GM18511 (cell line): ENCODE measurements around the gene KCNIP4.

Source experiments
- ATAC-seq: cut with Tn5 transposase; IDR thresholded peaks from one replicate; pipeline ENCODE4 v1.9.1; 2021; ENCODE audit warnings: mild to moderate bottlenecking, moderate library complexity; ENCODE audit not compliant: unreplicated experiment

KCNIP4 gene

GRCh38 chr4:21002976-21003375 is 945.6 kb downstream of the KCNIP4 start:
- ATAC-seq = no peak

GRCh38 chr4:21002286-21002685 is 946.3 kb downstream of the KCNIP4 start:
- ATAC-seq = no peak

GRCh38 chr4:21001490-21001889 is 947.1 kb downstream of the KCNIP4 start:
- no peak for ATAC-seq

DNA sequence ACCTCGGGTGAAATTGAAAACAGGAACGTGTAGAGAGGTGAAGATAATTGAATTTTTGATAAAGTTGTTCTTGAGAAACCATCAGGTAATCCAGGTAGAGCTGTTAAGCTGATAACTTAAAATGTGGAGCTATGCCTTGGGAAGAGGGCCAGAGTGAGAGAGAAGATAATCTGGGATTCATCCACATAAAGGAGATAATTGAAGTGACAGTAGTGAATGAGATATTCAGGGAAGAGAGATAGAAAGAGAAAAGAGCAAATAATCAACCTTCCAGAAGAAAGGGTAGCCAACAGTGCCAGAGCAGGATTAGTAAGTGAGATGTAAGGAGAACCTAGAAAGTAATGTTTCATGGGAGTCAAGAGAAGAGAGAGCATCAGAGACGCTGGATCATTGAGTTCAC is 950.7 kb downstream of the KCNIP4 start:
- ATAC-seq = no peak

- ATAC-seq = no peak
Measured at GRCh38 chr4:20995610-20996009, 953.0 kb downstream of the KCNIP4 start.

DNA sequence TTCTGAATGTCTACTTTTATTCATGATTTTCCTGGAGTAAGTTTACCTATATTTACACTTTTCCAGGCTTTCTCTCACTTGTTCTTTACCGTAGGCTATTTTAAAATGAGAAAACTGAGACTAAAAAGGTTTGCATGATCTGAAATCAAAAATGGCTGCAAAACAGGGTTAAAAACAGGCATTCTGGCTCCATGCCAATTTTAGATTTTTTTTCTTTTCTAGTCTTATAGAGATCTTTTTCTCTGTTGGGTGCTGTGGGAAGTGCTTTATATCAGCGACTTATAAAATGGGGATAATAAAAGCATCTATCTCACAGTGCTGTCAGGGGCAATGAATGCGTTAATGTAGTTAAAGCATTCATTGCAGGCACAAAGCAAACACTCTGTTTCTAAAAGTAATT is 953.6 kb downstream of the KCNIP4 start:
- no peak for ATAC-seq

DNA sequence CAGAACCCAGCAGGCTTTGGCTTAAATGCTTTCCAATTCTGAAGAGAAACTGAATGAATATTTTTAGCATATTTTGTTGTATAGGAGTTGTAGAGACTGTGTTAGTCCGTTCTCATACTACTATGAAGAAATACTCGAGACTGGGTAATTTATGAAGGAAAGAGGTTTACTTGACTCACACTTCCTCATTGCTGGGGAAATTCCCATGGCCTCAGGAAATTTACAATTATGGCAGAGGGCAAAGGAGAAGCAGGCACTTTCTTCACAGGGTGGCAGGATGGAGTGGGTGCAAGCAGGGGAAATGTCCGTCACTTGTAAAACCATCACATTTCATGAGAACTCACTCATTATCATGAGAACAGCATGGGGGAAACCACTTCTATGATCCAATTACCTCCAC is 956.6 kb downstream of the KCNIP4 start:
- ATAC-seq = no peak

GRCh38 chr4:20987191-20987590 is 961.4 kb downstream of the KCNIP4 start:
- ATAC-seq = no peak

DNA sequence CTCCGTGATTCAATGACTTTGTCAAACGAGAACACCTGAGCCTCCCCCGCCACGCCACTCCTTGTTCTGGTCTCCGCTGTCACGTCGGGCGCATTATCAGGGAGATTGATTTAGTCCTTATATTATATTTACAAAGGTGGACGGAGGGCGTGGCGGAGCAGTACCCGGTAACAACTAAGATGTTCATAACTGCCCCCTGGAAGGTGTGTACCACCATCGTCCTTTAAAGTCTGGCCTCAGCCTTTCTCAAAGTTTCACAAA is 964.1 kb downstream of the KCNIP4 start:
- no peak for ATAC-seq

- no peak for ATAC-seq
Measured at GRCh38 chr4:20983763-20984575, 964.6 kb downstream of the KCNIP4 start.

DNA sequence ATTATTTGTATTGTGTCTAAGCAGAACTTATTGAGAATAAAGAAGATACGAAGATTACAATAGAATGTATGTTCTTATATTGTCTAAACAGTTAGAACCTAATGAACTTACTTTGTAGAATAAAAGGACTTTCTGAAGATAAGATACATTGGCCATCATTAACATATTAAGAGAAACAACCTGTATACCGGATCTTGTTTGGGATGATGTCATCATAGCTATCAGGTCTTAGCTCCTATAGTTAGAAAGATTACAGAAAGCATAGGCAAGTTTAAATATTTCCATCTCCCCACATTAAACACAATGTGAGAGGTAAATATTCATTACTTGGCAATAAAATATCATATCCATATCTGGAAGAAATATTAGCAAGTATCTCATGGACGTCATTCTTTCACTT is 966.0 kb downstream of the KCNIP4 start:
- ATAC-seq = no peak

DNA sequence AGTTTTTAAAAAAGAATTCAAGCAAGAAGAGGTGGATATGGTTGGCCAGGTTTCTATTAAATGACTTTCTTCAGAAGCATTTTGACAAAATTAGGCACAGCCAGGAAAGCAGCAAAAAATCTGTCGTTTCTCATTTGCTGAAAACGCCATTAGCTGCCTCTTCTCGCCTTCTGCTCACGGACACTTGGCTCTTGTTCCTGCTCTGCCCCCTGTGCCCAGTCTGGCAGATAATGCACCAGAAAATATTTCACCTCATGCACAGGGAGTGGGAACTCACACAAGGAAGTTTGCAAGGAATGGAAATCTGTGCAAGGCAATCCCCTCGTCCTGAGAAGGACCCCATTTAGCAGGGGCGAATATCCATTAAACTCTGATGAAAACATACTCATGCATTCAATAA is 988.3 kb downstream of the KCNIP4 start:
- ATAC-seq = no peak

DNA sequence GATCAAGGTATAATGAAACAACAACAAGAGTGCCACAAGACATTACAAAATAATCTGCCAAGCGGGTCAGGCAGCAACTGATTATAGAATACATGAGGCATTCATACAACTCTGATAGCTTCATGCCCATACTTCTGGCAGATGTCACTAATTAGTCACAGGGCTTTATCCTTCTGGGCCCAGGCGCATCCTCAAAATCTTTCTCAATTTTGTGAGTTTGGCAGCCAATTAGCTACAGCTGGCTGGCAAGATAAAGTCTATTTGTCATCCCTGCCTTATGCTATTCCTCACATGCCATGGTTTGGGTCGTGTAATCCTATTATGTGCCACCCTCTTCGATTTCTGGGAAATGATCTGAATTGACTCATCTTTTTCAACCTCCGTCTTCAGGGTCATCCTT is 994.0 kb downstream of the KCNIP4 start:
- ATAC-seq = no peak

DNA sequence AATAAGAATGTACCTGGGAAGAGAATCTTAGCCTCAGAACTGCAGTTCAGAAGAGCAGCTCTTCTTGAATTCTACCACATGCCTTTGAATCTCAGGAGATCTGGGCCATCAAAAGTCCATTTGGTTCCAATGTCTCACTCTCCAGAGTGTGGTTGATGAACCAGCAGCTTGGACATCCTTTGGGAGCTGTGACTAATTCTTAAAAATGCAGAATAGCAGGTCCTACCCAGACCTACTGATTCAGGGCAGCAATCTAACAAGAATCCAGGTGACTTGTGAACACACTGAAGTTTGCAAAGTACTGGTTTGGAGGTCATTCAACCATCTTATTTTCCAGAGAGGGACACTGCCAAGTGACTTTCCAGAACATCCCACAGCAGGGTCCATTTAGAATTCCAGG is 1003.6 kb downstream of the KCNIP4 start:
- no peak for ATAC-seq

DNA sequence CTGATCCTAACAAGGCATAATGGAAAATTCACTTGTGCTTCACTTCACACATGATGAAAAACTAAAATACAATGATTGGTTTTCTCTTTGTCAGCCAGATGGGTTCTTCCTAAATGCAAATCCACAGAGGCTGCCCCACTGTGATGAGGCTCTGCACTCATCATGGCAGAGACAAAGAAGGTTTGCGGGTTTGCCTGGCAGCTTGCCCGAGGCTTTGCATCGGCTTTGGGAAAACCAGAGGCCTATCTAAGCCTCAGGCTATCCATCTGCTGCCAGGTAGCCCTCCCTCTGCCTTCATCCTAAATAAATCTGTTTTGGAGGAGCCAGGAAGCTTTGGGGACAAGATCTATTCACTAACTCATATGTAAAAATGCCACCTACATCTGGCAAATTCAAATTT is 1004.1 kb downstream of the KCNIP4 start:
- ATAC-seq = no peak

DNA sequence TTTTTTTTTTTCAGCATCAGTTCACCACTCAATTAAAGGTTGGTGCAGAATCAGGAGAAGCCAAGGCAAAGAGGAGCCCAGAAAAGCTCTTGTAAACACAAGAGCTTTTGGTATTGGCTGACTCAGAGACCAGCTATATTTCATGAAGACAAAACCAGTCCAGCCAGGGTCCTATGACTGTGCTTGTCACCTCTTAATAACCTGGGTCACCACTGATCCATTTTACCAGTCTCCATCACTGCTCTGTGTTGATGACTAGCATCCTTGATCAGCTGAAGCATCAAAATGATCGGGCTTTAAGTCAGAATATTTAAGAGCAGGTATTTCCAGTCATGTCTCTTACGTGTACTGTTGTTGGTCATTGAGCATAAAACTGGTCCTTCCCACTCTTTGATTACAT is 1010.4 kb downstream of the KCNIP4 start:
- ATAC-seq = no peak

GRCh38 chr4:20926529-20926928 is 1022.0 kb downstream of the KCNIP4 start:
- no peak for ATAC-seq

DNA sequence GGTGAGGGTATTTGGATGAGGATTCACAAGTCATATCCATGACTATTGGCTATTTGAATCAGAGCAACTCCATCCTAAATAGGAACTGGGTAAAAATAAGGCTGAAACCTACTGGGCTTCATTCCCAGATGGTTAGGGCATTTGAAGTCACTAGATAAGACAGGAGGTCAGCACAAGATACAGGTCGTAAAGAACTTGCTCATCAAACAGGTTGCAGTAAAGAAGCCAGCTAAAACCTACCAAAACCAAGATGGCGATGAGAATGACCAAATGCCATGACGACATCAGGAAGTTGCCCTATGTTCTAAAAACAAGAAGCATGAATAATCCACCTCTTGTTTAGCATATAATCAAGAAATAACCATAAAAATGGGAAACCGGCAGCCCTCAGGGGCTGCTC is 1023.4 kb downstream of the KCNIP4 start:
- no peak for ATAC-seq

GRCh38 chr4:20922962-20923361 is 1025.6 kb downstream of the KCNIP4 start:
- no peak for ATAC-seq

DNA sequence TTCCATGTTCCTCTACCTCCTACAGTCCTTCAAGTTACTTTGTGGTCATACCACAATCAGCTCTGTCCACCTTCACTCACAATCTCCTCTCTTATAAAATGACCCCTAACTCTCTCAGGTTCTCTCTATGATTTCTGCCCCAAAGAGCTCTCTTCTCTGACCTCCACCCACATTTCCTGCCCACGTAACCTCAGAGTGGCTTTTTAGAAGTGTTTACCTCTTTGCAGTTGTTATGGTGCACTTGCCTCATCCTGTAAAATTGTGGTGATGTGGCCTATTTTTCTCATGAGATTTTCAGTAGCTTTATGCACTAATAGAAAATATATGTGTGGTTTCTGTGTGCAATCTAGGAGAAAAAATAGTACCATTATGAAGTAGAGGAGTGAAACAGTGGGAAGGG is 1032.5 kb downstream of the KCNIP4 start:
- ATAC-seq = no peak

- no peak for ATAC-seq
Measured at GRCh38 chr4:20904966-20905365, 1043.6 kb downstream of the KCNIP4 start.

GRCh38 chr4:20901851-20902250 is 1046.7 kb downstream of the KCNIP4 start:
- no peak for ATAC-seq

GRCh38 chr4:20899591-20899990 is 1049.0 kb downstream of the KCNIP4 start:
- no peak for ATAC-seq
